Transverse colon (tissue), 4 donors: ENCODE results near the gene KRTAP10-6.

Experiments used
- CTCF ChIP-seq, 5 experiments: fragments of 200-600 bp in 3 of 5; fragments of 450-650 bp in 2 of 5; sonication (generic) in 3 of 5; IDR thresholded peaks; 1 replicate in 2 of 5; 2 replicates in 3 of 5; pipeline ENCODE4 v1.5.1; 2016 to 2017; ENCODE audit warnings: antibody characterized with exemption in 5 of 5, inconsistent platforms in 3 of 5, mild to moderate bottlenecking in 2 of 5, moderate library complexity in 1 of 5
- EP300 ChIP-seq: sonication (generic); formaldehyde crosslinking; IDR thresholded peaks from one replicate; pipeline ENCODE4 v1.6.1; 2017; ENCODE audit warnings: antibody characterized with exemption, low read depth
- POLR2A ChIP-seq: fragments of 450-650 bp; IDR thresholded peaks from one replicate; pipeline ENCODE4 v1.6.1; 2016; ENCODE audit warnings: antibody characterized with exemption, mild to moderate bottlenecking, moderate library complexity
- POLR2AphosphoS5 ChIP-seq, 3 donors: sonication (generic); formaldehyde crosslinking; IDR thresholded peaks; one replicate each; pipeline ENCODE4 v1.6.1; 2016; ENCODE audit warnings: antibody characterized with exemption in 3 of 3

- TF ChIP-seq CTCF (IDR thresholded peaks at IDR 0.05): no peak
- no peak for TF ChIP-seq POLR2A
- no peak for TF ChIP-seq POLR2AphosphoS5 (IDR thresholded peaks at IDR 0.05)
- no peak for TF ChIP-seq EP300
These were observed 13.8 kb downstream of the KRTAP10-6 start for GRCh38 chr21:44578371-44579055.
